Loucy (cell line): Measurements from ENCODE around the gene STUM.

Experiments used
- H2AFZ ChIP-seq: fragments of 200-600 bp; sonication (generic); 2 replicates; pipeline ENCODE4 v1.6.0; 2016; ENCODE audit warnings: antibody characterized with exemption, mild to moderate bottlenecking, low read length, moderate library complexity
- H3F3A ChIP-seq: fragments of 200-600 bp; 2 replicates; pipeline ENCODE4 v1.6.0; 2016; ENCODE audit warnings: antibody characterized with exemption, low read depth, mild to moderate bottlenecking
- H3K27me3 ChIP-seq: fragments of 200-600 bp; sonication (generic); 2 replicates; pipeline ENCODE4 v1.6.1; 2014; ENCODE audit warnings: low read length, mild to moderate bottlenecking; ENCODE audit not compliant: insufficient read depth, poor library complexity, severe bottlenecking
- H3K36me3 ChIP-seq: fragments of 200-600 bp; sonication (generic); 2 replicates; pipeline ENCODE4 v1.6.1; 2016; ENCODE audit warnings: low read length; ENCODE audit not compliant: insufficient read depth
- H3K4me1 ChIP-seq: fragments of 200-600 bp; sonication (generic); 2 replicates; pipeline ENCODE4 v1.5.1; 2014; ENCODE audit warnings: low read length, mild to moderate bottlenecking; ENCODE audit not compliant: insufficient read depth, poor library complexity, severe bottlenecking
- H3K4me2 ChIP-seq: fragments of 200-600 bp; sonication (generic); 2 replicates; pipeline ENCODE4 v1.6.0; 2014; ENCODE audit warnings: antibody characterized with exemption, low read length, low read depth, mild to moderate bottlenecking; ENCODE audit not compliant: poor library complexity, severe bottlenecking
- H3K4me3 ChIP-seq: fragments of 200-600 bp; sonication (generic); 2 replicates; pipeline ENCODE4 v1.5.1; 2014; ENCODE audit warnings: low read length, mild to moderate bottlenecking, mixed read lengths; ENCODE audit not compliant: poor library complexity, severe bottlenecking
- H3K79me2 ChIP-seq: fragments of 200-600 bp; sonication (generic); 2 replicates; pipeline ENCODE4 v1.6.1; 2014; ENCODE audit warnings: low read length; ENCODE audit not compliant: insufficient read depth
- H3K9ac ChIP-seq: fragments of 200-600 bp; sonication (generic); 2 replicates; pipeline ENCODE4 v1.6.0; 2014; ENCODE audit warnings: mild to moderate bottlenecking, low read depth, low read length, moderate library complexity; ENCODE audit not compliant: poor library complexity, severe bottlenecking
- H3K9me2 ChIP-seq: fragments of 200-600 bp; sonication (generic); replicated peaks from 2 replicates; pipeline ENCODE4 v1.6.1; 2016; ENCODE audit warnings: low read depth, low read length, mixed read lengths
- H3K9me3 ChIP-seq: fragments of 200-600 bp; sonication (generic); 2 replicates; pipeline ENCODE4 v1.6.1; 2014; ENCODE audit warnings: mild to moderate bottlenecking, antibody characterized with exemption, low read length, low read depth; ENCODE audit not compliant: insufficient read depth
- H4K20me1 ChIP-seq: fragments of 200-600 bp; sonication (generic); 2 replicates; pipeline ENCODE4 v1.6.0; 2014; ENCODE audit warnings: antibody characterized with exemption, low read length, mild to moderate bottlenecking; ENCODE audit not compliant: insufficient read depth, poor library complexity, severe bottlenecking
- EZH2phosphoT487 ChIP-seq: fragments of 200-600 bp; IDR thresholded peaks from 2 replicates; pipeline ENCODE4 v1.6.1; 2018; ENCODE audit warnings: antibody characterized with exemption, mild to moderate bottlenecking, moderate library complexity, borderline replicate concordance
- TF ChIP-seq, protein P1 (sequence below): fragments of 200-600 bp; sonication (generic); conservative IDR thresholded peaks from 2 replicates; pipeline ENCODE4 v1.5.1; 2014; ENCODE audit warnings: mild to moderate bottlenecking, antibody characterized with exemption, low read length

The STUM gene

DNA sequence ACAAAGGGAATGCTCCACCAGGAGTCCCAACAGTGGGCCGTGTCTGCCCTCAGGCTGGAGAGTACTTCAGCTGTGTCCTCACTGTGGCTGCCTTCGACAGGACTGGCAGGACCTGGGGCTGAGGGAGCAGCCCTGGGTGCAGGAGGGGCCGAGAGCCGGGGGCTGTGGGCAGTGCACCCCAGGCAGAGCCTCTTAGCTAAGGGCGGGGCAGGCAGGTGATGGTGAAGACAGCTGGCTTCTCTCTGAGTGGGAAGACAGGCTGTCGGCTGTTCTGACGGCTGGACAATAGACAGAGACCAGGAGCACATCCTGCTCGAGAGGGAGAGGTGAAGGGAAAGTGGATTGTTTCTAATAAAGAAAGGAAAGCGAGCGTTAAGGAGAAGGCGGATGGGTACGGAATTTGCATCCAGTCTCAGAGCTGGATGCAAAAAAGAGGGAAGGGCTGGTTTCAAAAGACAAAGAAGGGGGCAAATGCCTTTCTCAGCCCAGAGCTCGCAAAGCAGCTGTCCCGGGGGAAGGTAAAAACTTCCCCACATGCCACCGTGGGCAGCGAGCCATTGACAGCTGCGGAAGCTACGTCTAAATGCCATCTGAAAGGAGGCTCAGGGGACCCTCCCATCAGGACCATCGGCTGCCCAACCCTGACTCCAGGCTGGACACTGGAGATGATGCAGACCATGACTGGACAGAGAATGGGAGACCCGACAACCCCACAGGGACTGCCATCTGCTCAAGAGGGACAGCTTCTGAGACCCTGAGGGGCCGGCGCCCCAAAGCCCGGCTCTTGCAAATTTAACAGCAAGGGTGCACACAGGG lies 92.0 kb downstream of the STUM start:
- no peak for TF ChIP-seq EZH2phosphoT487
- TF ChIP-seq, protein P1, sequence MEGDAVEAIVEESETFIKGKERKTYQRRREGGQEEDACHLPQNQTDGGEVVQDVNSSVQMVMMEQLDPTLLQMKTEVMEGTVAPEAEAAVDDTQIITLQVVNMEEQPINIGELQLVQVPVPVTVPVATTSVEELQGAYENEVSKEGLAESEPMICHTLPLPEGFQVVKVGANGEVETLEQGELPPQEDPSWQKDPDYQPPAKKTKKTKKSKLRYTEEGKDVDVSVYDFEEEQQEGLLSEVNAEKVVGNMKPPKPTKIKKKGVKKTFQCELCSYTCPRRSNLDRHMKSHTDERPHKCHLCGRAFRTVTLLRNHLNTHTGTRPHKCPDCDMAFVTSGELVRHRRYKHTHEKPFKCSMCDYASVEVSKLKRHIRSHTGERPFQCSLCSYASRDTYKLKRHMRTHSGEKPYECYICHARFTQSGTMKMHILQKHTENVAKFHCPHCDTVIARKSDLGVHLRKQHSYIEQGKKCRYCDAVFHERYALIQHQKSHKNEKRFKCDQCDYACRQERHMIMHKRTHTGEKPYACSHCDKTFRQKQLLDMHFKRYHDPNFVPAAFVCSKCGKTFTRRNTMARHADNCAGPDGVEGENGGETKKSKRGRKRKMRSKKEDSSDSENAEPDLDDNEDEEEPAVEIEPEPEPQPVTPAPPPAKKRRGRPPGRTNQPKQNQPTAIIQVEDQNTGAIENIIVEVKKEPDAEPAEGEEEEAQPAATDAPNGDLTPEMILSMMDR: no peak
- H3F3A ChIP-seq: no peaks in the 10 kb centered on the region
- H3K9me2 ChIP-seq: no peaks in the 10 kb centered on the region
- H3K4me2 ChIP-seq: no peak overlapping the region
- no peak overlapping the region for H3K4me3 ChIP-seq
- H3K4me1 ChIP-seq: peaks cover 13% of the 10 kb centered on the region
- no peak overlapping the region for H2AFZ ChIP-seq
- H4K20me1 ChIP-seq: no peaks in the 10 kb centered on the region
- H3K9me3 ChIP-seq: no peaks in the 10 kb centered on the region
- H3K79me2 ChIP-seq: no peaks in the 10 kb centered on the region
- H3K27me3 ChIP-seq: no peaks in the 10 kb centered on the region
- H3K9ac ChIP-seq: no peak overlapping the region
- peaks cover 86% of the 10 kb centered on the region; the same call in 1 of the 2 replicates for H3K36me3 ChIP-seq

DNA sequence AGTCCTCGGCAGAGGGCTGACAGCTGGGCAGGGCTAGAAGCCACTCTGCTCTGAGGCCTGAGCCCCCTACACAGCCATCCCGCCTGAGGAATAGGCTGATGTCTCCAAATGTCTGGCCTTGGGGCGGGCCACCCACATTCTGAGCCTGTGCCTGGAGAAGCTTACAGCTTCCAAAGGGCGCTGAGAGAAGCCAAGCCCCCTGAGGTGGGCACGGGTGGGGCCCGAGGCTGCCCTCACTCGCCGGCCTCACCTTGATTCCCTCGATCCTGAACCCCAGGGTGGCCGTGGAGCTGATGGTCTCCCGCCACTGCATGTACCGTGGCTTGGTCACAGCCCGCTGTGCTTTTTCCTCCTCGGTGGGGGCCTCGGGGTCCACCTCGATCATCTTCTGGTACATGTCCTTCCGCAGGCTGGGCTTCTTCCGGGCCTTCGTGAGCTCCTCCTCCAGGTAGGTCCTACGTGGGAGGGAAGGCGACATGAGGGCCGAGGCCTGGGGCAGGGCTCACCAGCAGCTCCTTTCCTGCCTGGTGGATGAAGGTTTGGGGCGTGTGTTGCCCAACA lies 93.2 kb downstream of the STUM start:
- Histone ChIP-seq H3K36me3 (peaks cover 87% of the 10 kb centered on the region; the same call in 1 of the 2 replicates), H3K4me3 (no peak overlapping the region), H2AFZ (no peak overlapping the region), H3K9ac (no peak overlapping the region), H3K4me1 (peaks cover 13% of the 10 kb centered on the region), H3K9me3 (no peaks in the 10 kb centered on the region), H3K27me3 (no peaks in the 10 kb centered on the region), H3F3A (no peaks in the 10 kb centered on the region), H4K20me1 (no peaks in the 10 kb centered on the region), H3K9me2 (no peaks in the 10 kb centered on the region), H3K79me2 (no peaks in the 10 kb centered on the region), H3K4me2 (no peak overlapping the region)
- TF ChIP-seq, protein P1: no peak

DNA sequence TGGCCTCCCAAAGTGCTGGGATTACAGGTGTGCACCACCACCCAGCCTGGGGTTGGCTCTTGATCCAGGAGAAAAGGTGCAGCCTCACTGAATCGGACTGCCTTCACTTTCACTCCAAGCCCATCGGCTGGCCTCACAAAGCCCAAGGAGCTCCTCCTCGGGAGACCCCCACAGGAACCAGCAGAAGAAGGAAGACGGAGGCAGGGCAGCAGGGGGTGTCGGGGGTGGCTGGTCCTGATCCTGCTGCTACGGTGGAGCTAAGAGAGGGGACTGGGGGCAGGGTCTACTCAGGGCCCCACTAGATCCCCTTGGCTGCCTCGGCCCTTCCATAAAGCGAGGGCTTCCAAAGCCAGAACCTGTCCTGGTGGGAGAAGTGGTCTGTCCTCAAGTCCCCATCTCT lies 93.9 kb downstream of the STUM start:
- no peak for TF ChIP-seq EZH2phosphoT487
- TF ChIP-seq, protein P1: no peak
- Histone ChIP-seq H3K4me2 (no peak overlapping the region), H3K4me1 (peaks cover 13% of the 10 kb centered on the region), H2AFZ (no peak overlapping the region), H3K9me3 (no peaks in the 10 kb centered on the region), H4K20me1 (no peaks in the 10 kb centered on the region), H3K9ac (no peak overlapping the region), H3K79me2 (no peaks in the 10 kb centered on the region), H3K27me3 (no peaks in the 10 kb centered on the region), H3K36me3 (peaks cover 87% of the 10 kb centered on the region; the same call in 1 of the 2 replicates), H3K4me3 (no peak overlapping the region), H3K9me2 (no peaks in the 10 kb centered on the region), H3F3A (no peaks in the 10 kb centered on the region)
